Upper lobe of right lung (tissue), 1 donor: ENCODE results near the gene OPN1LW. TPM values are rescaled to one million over a fixed set of nuclear protein-coding genes. Genes with fewer than 3 reads are reported as not detected.
"Not testable (repeated sequence)": the region's sequence is repeated elsewhere in the genome, so short reads cannot be mapped to it uniquely, and the experiment has no call there.

Experiments used
- ATAC-seq: fragments of 200-7000 bp; cut with Tn5 transposase; one replicate; pipeline ENCODE4 v1.9.1; 2020; ENCODE audit warnings: mild to moderate bottlenecking, moderate library complexity
- DNase-seq: peaks from one replicate; pipeline ENCODE4 v3.0.0-alpha.2; 2020
- H3K27ac ChIP-seq: fragments of 200-600 bp; one replicate; pipeline ENCODE4 v1.8.0; 2022
- H3K27me3 ChIP-seq: fragments of 200-600 bp; one replicate; pipeline ENCODE4 v1.8.0; 2022; ENCODE audit warnings: mild to moderate bottlenecking
- H3K36me3 ChIP-seq: fragments of 200-600 bp; one replicate; pipeline ENCODE4 v1.8.0; 2022
- H3K4me1 ChIP-seq: fragments of 200-600 bp; one replicate; pipeline ENCODE4 v1.8.0; 2022
- H3K4me3 ChIP-seq: fragments of 200-600 bp; one replicate; pipeline ENCODE4 v1.8.0; 2022; ENCODE audit warnings: mild to moderate bottlenecking
- H3K9me3 ChIP-seq: fragments of 200-600 bp; one replicate; pipeline ENCODE4 v1.8.0; 2022
- intact Hi-C: fragments of 100-400 bp; cut with DNase I; formaldehyde crosslinking; loops from one replicate; pipeline ENCODE4 v1.11.0; 2022
- long read RNA-seq: library from polyadenylated mRNA; unstranded; transcript quantifications from one replicate; pipeline ENCODE4 v2.0.0, GENCODE V29; 2021
- total RNA-seq: library from RNA; stranded (reverse); fragmentation: NEBNext Ultra II Directional; extraction: Animal tissue kit (Norgen Biotek cat#: 25700); gene quantifications from one replicate; pipeline ENCODE4 v1.2.1, GENCODE V29; 2021
- TF ChIP-seq, protein P1 (sequence below): fragments of 200-600 bp; IDR thresholded peaks from one replicate; pipeline ENCODE4 v1.8.0; 2022; ENCODE audit warnings: antibody characterized with exemption
- donor health status: DM: no; HTN: yes; CAD: no; lungs with severe emphysema.

The OPN1LW gene
- not detected for total RNA-seq
- long read RNA-seq: 0 reads

DNA sequence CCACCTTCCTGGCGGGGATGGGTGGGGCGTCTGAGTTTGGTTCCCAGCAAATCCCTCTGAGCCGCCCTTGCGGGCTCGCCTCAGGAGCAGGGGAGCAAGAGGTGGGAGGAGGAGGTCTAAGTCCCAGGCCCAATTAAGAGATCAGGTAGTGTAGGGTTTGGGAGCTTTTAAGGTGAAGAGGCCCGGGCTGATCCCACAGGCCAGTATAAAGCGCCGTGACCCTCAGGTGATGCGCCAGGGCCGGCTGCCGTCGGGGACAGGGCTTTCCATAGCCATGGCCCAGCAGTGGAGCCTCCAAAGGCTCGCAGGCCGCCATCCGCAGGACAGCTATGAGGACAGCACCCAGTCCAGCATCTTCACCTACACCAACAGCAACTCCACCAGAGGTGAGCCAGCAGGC, at the start of gene OPN1LW:
Gene OPN1LW, plus strand, starts transcription at position 234 of the 400 bp plus-strand sequence. Its CDS starts 41 bp downstream, at position 275.
- ATAC-seq, H3K4me1 ChIP-seq, DNase-seq, H3K36me3 ChIP-seq, H3K4me3 ChIP-seq, H3K9me3 ChIP-seq, intact Hi-C loops, H3K27ac ChIP-seq, H3K27me3 ChIP-seq: not testable (repeated sequence)

DNA sequence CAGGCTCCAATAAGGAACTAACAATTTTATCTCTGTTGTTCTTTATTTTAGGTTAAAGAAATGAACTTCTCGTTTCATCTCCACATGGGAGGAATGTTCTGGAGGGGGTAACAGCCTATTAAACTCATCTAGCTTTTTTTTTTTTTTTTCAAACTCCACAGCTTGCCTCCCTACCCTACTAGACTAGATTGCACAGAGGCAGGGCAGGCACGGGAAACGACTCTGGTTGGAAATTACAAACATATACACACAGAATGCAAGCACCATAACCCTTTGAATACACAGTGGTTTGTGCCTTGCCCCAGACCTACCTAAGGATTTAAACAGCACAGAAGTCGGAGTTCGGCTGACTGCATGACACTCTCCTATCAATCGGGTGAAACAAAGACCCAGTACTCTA, 49.2 kb upstream of the OPN1LW start:
- intact Hi-C loops: no loop called here
- peaks cover 12% of the 10 kb centered on the region for H3K4me1 ChIP-seq
- H3K27me3 ChIP-seq: no peaks in the 10 kb centered on the region
- no peak overlapping the region for H3K27ac ChIP-seq
- peak overlapping the region; percentile 60 for H3K4me3 ChIP-seq
- ATAC-seq (no peak), DNase-seq (no peak)
- no peaks in the 10 kb centered on the region for H3K36me3 ChIP-seq
- TF ChIP-seq, protein P1, sequence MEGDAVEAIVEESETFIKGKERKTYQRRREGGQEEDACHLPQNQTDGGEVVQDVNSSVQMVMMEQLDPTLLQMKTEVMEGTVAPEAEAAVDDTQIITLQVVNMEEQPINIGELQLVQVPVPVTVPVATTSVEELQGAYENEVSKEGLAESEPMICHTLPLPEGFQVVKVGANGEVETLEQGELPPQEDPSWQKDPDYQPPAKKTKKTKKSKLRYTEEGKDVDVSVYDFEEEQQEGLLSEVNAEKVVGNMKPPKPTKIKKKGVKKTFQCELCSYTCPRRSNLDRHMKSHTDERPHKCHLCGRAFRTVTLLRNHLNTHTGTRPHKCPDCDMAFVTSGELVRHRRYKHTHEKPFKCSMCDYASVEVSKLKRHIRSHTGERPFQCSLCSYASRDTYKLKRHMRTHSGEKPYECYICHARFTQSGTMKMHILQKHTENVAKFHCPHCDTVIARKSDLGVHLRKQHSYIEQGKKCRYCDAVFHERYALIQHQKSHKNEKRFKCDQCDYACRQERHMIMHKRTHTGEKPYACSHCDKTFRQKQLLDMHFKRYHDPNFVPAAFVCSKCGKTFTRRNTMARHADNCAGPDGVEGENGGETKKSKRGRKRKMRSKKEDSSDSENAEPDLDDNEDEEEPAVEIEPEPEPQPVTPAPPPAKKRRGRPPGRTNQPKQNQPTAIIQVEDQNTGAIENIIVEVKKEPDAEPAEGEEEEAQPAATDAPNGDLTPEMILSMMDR: no peak
- no peaks in the 10 kb centered on the region for H3K9me3 ChIP-seq

DNA sequence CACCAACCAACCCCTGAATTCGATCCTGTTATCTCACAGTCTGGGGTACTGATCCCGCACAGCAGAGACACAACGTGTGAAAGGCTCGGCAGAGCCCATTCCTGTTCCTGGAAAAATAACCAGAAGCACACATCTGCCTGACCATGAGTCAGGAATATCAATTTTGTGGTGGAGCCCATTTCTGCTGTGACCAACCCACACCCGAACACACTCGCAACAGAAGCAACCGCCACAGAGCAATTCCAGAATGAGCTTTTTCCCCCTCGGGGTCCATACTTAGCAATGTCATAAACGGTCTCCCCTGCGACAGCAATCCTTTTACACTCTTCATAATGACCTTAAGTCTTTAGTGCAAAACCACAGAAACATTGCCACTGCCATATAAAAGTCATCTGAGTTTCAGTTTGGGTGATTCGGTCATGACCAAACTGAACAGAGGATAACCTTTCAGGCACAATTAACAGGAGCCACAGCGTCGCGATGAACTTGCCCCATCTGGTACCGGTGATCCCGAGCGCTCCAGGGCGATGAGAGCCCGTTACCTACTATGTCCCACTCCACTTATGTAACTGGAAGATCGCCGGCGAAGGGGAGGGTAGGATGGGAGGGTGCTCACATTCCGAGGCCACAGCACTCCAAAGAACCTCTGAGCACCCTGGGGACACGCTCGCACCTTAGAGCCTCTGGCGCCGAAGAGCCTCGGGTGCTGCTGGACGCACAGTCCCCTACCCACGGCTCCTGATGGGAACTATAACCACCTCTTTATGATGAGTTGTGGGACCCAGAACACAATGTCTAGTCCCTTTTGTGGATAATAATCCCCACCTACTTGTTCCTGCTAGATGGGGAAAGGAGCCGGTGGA, 47.7 kb upstream of the OPN1LW start:
- Histone ChIP-seq H3K4me1 (peaks cover 9% of the 10 kb centered on the region), H3K27me3 (no peaks in the 10 kb centered on the region), H3K27ac (peak overlapping the region; percentile 89), H3K36me3 (no peaks in the 10 kb centered on the region), H3K4me3 (peak overlapping the region; percentile 60), H3K9me3 (no peaks in the 10 kb centered on the region)
- TF ChIP-seq, protein P1: no peak
- intact Hi-C loops: no loop called here
- DNase-seq (peak; percentile 64), ATAC-seq (peak; percentile 12)

DNA sequence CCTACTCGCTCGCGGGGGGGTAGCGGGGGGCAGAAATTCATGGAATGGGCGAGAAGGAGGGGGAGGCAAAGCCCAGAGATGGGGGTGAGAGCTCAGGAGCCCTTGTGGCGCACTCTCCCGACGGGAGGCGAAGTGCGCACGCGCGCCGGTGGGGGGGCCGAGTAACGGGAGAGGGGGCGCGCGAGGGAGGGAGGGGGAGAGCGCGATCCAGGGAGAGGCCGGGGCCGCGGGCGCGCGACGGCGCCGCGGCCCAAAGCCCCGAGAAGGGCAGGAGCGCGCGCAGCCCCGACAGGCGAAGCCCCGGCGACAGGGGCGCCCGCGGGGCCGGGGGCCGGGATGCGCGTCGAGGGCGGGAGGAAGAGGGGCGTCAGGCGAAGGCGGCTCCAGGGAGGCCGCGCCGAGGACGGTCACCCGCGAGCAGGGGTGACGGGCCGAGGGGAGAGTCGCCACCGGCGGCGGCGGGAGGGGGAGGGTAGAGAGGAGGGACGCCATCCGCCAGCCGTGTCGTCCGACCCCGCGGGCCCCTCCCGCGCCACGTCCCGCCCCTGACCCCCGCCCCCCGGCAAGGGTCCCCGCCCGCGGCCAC, 46.9 kb upstream of the OPN1LW start:
- peaks cover 5% of the 10 kb centered on the region for H3K4me1 ChIP-seq
- ATAC-seq (peak; percentile 73), DNase-seq (peak; percentile 84)
- H3K27ac ChIP-seq: peak overlapping the region; percentile 89
- intact Hi-C loops: no loop called here
- H3K27me3 ChIP-seq: no peaks in the 10 kb centered on the region
- H3K9me3 ChIP-seq: no peaks in the 10 kb centered on the region
- peak overlapping the region; percentile 60 for H3K4me3 ChIP-seq
- no peaks in the 10 kb centered on the region for H3K36me3 ChIP-seq
- TF ChIP-seq, protein P1: no peak

DNA sequence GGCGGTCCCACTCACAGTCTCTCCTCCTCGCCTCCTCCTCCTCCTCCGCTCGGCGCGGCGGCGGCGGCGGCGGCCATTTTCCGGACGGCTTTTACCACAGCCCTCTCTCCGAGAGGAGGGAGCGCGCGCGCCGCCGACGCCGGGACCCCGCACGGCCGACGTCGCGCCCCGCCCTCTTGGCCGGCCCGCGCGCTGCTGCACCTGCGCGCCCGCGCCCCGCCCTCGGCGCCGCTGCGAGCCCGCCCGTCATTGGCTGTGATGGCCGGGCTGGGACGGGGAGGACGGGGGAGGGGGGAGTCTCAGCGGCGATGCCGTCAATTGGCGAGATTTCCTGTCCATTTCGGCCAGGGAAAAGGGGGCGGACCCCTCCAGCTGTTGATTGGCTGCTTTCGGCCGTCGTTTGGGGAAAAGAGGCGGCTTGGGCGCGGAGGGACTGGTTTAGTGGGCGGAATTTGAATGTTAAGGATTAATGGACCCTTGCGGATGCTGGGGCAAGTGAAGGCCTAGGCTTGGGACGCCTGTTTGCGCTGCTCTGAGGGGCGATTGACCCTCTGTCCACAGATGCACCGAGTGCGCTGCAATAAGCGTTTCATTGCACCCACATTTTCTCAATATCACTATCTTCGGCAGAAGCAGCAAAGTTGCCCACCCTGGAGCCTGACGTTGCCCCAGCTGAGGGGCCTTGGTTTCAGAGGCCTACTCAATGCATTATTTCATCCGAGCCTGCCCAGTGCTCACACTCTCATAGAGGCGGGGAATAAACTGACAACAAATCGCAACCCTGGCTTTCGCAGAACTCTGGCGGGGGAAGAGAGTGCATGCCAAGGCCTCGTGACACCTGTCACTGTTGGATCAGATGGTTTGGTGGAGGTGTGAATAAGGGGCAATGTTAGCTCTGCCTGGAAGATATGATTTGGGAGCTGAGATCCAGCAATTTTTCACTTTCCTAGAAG, 46.2 kb upstream of the OPN1LW start, which contains the start of gene MECP2:
Gene MECP2, minus strand, starts transcription at position 129 of the 953 bp plus-strand sequence.
- H3K9me3 ChIP-seq: no peaks in the 10 kb centered on the region
- H3K27me3 ChIP-seq: no peaks in the 10 kb centered on the region
- peak; percentile 99 for ATAC-seq
- H3K4me3 ChIP-seq: peak within 1 kb of the TSS; percentile 60
- peak; percentile 94 for DNase-seq
- TF ChIP-seq, protein P1: no peak
- H3K36me3 ChIP-seq: no peaks in the 10 kb centered on the region
- H3K27ac ChIP-seq: peak within 1 kb of the TSS; percentile 89
- no peaks in the 10 kb centered on the region for H3K4me1 ChIP-seq
- intact Hi-C loops: no loop called here
